ENCODE measurements around the gene RSPH3.

Gene RSPH3

DNA sequence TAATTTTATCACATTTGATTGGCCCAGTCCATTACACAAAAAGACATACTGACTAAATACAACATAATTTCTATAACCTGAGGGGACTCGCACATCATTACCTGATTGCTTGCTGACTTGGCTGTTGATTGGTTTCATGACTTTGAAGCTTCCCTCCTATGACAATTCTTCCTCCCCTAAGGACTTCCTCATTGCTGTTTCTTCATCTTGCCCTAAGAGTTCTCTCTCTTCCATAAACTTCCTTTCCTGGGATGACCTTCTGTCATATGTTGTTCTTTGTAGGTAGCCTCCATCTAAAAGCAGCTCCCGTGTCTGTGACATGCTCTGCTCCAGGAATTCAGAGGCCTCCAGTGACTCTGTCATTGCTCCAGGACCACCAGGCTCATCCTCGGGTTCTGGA, 22.6 kb downstream of the RSPH3 start:
- Histone ChIP-seq H3K27ac (no peak overlapping the region), H3K4me1 (ENCODE audit: low read depth, poor library complexity, severe bottlenecking) (peaks cover 7% of the 10 kb centered on the region), H4K20me1 (ENCODE audit: insufficient read depth) (no peaks in the 10 kb centered on the region), H2AFZ (ENCODE audit: low read depth) (no peak overlapping the region), H3K4me2 (no peak overlapping the region), H3K9ac (no peak overlapping the region), H3K36me3 (ENCODE audit: insufficient read depth) (no peaks in the 10 kb centered on the region), H3K79me2 (ENCODE audit: insufficient read depth, low read depth) (no peaks in the 10 kb centered on the region), H3K4me3 (IDR thresholded peaks at IDR 0.05; ENCODE audit: insufficient read depth, low read depth, low read length) (no peak overlapping the region), H3K27me3 (ENCODE audit: insufficient read depth, low read depth) (no peaks in the 10 kb centered on the region)
- TF ChIP-seq, protein P1, sequence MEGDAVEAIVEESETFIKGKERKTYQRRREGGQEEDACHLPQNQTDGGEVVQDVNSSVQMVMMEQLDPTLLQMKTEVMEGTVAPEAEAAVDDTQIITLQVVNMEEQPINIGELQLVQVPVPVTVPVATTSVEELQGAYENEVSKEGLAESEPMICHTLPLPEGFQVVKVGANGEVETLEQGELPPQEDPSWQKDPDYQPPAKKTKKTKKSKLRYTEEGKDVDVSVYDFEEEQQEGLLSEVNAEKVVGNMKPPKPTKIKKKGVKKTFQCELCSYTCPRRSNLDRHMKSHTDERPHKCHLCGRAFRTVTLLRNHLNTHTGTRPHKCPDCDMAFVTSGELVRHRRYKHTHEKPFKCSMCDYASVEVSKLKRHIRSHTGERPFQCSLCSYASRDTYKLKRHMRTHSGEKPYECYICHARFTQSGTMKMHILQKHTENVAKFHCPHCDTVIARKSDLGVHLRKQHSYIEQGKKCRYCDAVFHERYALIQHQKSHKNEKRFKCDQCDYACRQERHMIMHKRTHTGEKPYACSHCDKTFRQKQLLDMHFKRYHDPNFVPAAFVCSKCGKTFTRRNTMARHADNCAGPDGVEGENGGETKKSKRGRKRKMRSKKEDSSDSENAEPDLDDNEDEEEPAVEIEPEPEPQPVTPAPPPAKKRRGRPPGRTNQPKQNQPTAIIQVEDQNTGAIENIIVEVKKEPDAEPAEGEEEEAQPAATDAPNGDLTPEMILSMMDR (conservative IDR thresholded peaks at IDR 0.05; ENCODE audit: low read depth, low read length) = no peak

- H4K20me1 ChIP-seq (ENCODE audit: insufficient read depth) = no peaks in the 10 kb centered on the region
- H3K27ac ChIP-seq = no peak overlapping the region
- peaks cover 8% of the 10 kb centered on the region for H3K4me1 ChIP-seq (ENCODE audit: low read depth, poor library complexity, severe bottlenecking)
- H3K36me3 ChIP-seq (ENCODE audit: insufficient read depth) = no peaks in the 10 kb centered on the region
- H3K79me2 ChIP-seq (ENCODE audit: insufficient read depth, low read depth) = no peaks in the 10 kb centered on the region
- no peaks in the 10 kb centered on the region for H3K27me3 ChIP-seq (ENCODE audit: insufficient read depth, low read depth)
- no peak overlapping the region for H3K9ac ChIP-seq
- 0 out of 2 replicates have a peak overlapping the region, but pooled peaks have one; percentile 2 for H3K4me2 ChIP-seq
- H3K4me3 ChIP-seq (IDR thresholded peaks at IDR 0.05; ENCODE audit: insufficient read depth, low read depth, low read length) = no peak overlapping the region
- no peak overlapping the region; the same call in 1 of the 2 replicates for H2AFZ ChIP-seq (ENCODE audit: low read depth)
- TF ChIP-seq, protein P1 (conservative IDR thresholded peaks at IDR 0.05; ENCODE audit: low read depth, low read length) = peak; percentile 76; the same call in 1 of the 2 replicates
Observed at GRCh38 chr6:158972241-158973233, 27.5 kb downstream of the RSPH3 start.

GRCh38 chr6:158970640-158971275, 29.2 kb downstream of the RSPH3 start:
- TF ChIP-seq, protein P1 (conservative IDR thresholded peaks at IDR 0.05; ENCODE audit: low read depth, low read length) = no peak
- no peak overlapping the region for H3K27ac ChIP-seq
- peaks cover 8% of the 10 kb centered on the region for H3K4me1 ChIP-seq (ENCODE audit: low read depth, poor library complexity, severe bottlenecking)
- H3K4me2 ChIP-seq = no peak overlapping the region
- H3K9ac ChIP-seq = no peak overlapping the region
- H3K4me3 ChIP-seq (IDR thresholded peaks at IDR 0.05; ENCODE audit: insufficient read depth, low read depth, low read length) = no peak overlapping the region
- no peaks in the 10 kb centered on the region for H3K79me2 ChIP-seq (ENCODE audit: insufficient read depth, low read depth)
- no peaks in the 10 kb centered on the region for H3K36me3 ChIP-seq (ENCODE audit: insufficient read depth)
- no peaks in the 10 kb centered on the region for H3K27me3 ChIP-seq (ENCODE audit: insufficient read depth, low read depth)
- H4K20me1 ChIP-seq (ENCODE audit: insufficient read depth) = no peaks in the 10 kb centered on the region
- no peak overlapping the region for H2AFZ ChIP-seq (ENCODE audit: low read depth)

DNA sequence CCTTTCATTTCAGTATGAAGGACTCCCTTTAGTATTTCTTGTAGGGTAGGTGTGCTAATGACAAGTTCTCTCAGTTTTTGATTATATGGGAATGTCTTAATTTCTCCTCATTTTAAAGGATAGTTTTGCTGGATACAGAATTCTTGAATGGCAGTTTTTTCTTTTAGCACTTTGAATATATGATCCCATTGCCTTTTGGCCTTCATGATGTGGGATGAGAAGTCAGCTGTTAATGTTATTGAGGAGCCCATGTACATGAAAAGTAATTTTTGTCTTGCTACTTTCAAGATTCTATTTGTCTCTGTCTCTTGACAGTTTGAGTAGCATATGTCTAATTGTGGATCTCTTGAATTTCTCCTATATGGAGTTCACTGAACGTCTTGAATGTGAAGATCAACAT, 30.9 kb downstream of the RSPH3 start:
- Histone ChIP-seq H4K20me1 (ENCODE audit: insufficient read depth) (no peaks in the 10 kb centered on the region), H3K79me2 (ENCODE audit: insufficient read depth, low read depth) (no peaks in the 10 kb centered on the region), H3K36me3 (ENCODE audit: insufficient read depth) (no peaks in the 10 kb centered on the region), H3K9ac (no peak overlapping the region), H3K4me1 (ENCODE audit: low read depth, poor library complexity, severe bottlenecking) (peaks cover 8% of the 10 kb centered on the region), H3K27me3 (ENCODE audit: insufficient read depth, low read depth) (no peaks in the 10 kb centered on the region), H3K27ac (no peak overlapping the region), H2AFZ (ENCODE audit: low read depth) (no peak overlapping the region), H3K4me2 (no peak overlapping the region), H3K4me3 (IDR thresholded peaks at IDR 0.05; ENCODE audit: insufficient read depth, low read depth, low read length) (no peak overlapping the region)
- TF ChIP-seq, protein P1 (conservative IDR thresholded peaks at IDR 0.05; ENCODE audit: low read depth, low read length) = no peak

All from KMS-11 (cell line).